NB4 (cell line): ENCODE data around the gene CXCL13.
"Not testable (repeated sequence)": the region's sequence is repeated elsewhere in the genome, so short reads cannot be mapped to it uniquely, and the experiment has no call there.

Source experiments
- DNase-seq: peaks from one replicate; pipeline ENCODE4 v3.0.0; 2010; ENCODE audit warnings: low read depth
- H3K4me3 ChIP-seq: one replicate; pipeline ENCODE4 v1.5.1; 2011; ENCODE audit warnings: mild to moderate bottlenecking, low read depth, low read length, moderate library complexity
- CTCF ChIP-seq: IDR thresholded peaks from one replicate; pipeline ENCODE4 v1.5.1; 2012; ENCODE audit warnings: low read depth, low read length
- MYC ChIP-seq: IDR thresholded peaks from 2 replicates; pipeline ENCODE4 v1.6.1; 2011; ENCODE audit warnings: low read depth, low read length
- POLR2A ChIP-seq: IDR thresholded peaks from 2 replicates; pipeline ENCODE4 v1.6.1; 2011; ENCODE audit warnings: mild to moderate bottlenecking; ENCODE audit not compliant: insufficient read length; ENCODE audit errors: extremely low read depth
- TF ChIP-seq, protein P1 (sequence below): IDR thresholded peaks from 2 replicates; pipeline ENCODE4 v1.6.1; 2011; ENCODE audit warnings: low read depth, low read length

CXCL13 gene

GRCh38 chr4:77650787-77651186, 45.2 kb downstream of the CXCL13 start:
- DNase-seq = no peak
- TF ChIP-seq POLR2A (no peak), MYC (no peak), CTCF (no peak)
- TF ChIP-seq, protein P1, sequence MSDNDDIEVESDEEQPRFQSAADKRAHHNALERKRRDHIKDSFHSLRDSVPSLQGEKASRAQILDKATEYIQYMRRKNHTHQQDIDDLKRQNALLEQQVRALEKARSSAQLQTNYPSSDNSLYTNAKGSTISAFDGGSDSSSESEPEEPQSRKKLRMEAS = no peak
- H3K4me3 ChIP-seq = no peak overlapping the region

GRCh38 chr4:77651820-77652219, 46.2 kb downstream of the CXCL13 start:
- no peak for DNase-seq
- TF ChIP-seq CTCF (no peak), MYC (no peak), POLR2A (no peak)
- TF ChIP-seq, protein P1 = no peak
- no peak overlapping the region for H3K4me3 ChIP-seq

- DNase-seq = no peak
- TF ChIP-seq, protein P1 = no peak
- no peak overlapping the region for H3K4me3 ChIP-seq
Observed at GRCh38 chr4:77652237-77652897, 46.7 kb downstream of the CXCL13 start.

- TF ChIP-seq CTCF (no peak), POLR2A (no peak), MYC (no peak)
- TF ChIP-seq, protein P1 = no peak
- DNase-seq = no peak
- no peak overlapping the region for H3K4me3 ChIP-seq
Observed at GRCh38 chr4:77653162-77653758, 47.6 kb downstream of the CXCL13 start.

GRCh38 chr4:77660318-77660717, 54.7 kb downstream of the CXCL13 start:
- not testable (repeated sequence) for H3K4me3 ChIP-seq, DNase-seq
